Measurements from ENCODE around the gene OR52A1. TPM values are rescaled to one million over a fixed set of nuclear protein-coding genes. Genes with fewer than 3 reads are reported as not detected.

OR52A1 gene
- total RNA-seq, 3 donors from 2014 or later (not counting 1 experiment from before 2014, with no cell fraction given), result not detected

GRCh38 chr11:5136261-5136660 is 18.3 kb downstream of the OR52A1 start:
- Mint-ChIP-seq H3K4me3 (no peak overlapping the region), H3K9me3 (no peaks in the 10 kb centered on the region), H3K27ac (no peak overlapping the region), H3K27me3 (ENCODE audit: low read depth in 2 of 2) (no peaks in the 10 kb centered on the region), H3K4me1 (no peaks in the 10 kb centered on the region), H3K36me3 (no peaks in the 10 kb centered on the region)
- Histone ChIP-seq H3K36me3 (ENCODE audit: control insufficient read depth, insufficient read depth, low read length) (no peaks in the 10 kb centered on the region), H3K27ac (ENCODE audit: low read length) (no peak overlapping the region), H3K4me1 (ENCODE audit: control insufficient read depth, insufficient read depth, low read length) (no peaks in the 10 kb centered on the region), H3K9me3 (ENCODE audit: control insufficient read depth, insufficient read depth, low read length) (no peaks in the 10 kb centered on the region), H3K27me3 (ENCODE audit: control insufficient read depth, insufficient read depth, low read length) (no peaks in the 10 kb centered on the region), H3K4me3 (ENCODE audit: low read length) (no peak overlapping the region)
- ATAC-seq, result no peak
- intact Hi-C loops (cut with micrococcal nuclease), result no loop called here
- DNase-seq, result no peak
- TF ChIP-seq CTCF (IDR thresholded peaks at IDR 0.05), result no peak

- Histone ChIP-seq H3K4me1 (ENCODE audit: control insufficient read depth, insufficient read depth, low read length) (no peaks in the 10 kb centered on the region), H3K27me3 (ENCODE audit: control insufficient read depth, insufficient read depth, low read length) (no peaks in the 10 kb centered on the region), H3K9me3 (ENCODE audit: control insufficient read depth, insufficient read depth, low read length) (no peaks in the 10 kb centered on the region), H3K27ac (ENCODE audit: low read length) (no peak overlapping the region), H3K36me3 (ENCODE audit: control insufficient read depth, insufficient read depth, low read length) (no peaks in the 10 kb centered on the region), H3K4me3 (ENCODE audit: low read length) (no peak overlapping the region)
- H3K4me1 Mint-ChIP-seq, result no peaks in the 10 kb centered on the region
- no peak overlapping the region for H3K27ac Mint-ChIP-seq
- no peak for TF ChIP-seq CTCF (IDR thresholded peaks at IDR 0.05)
- no peaks in the 10 kb centered on the region for H3K27me3 Mint-ChIP-seq (ENCODE audit: low read depth in 2 of 2)
- ATAC-seq (no peak), DNase-seq (no peak)
- H3K4me3 Mint-ChIP-seq, result no peak overlapping the region
- no peaks in the 10 kb centered on the region for H3K36me3 Mint-ChIP-seq
- intact Hi-C loops (cut with micrococcal nuclease), result no loop called here
- H3K9me3 Mint-ChIP-seq, result no peaks in the 10 kb centered on the region
- 87% methylated on average over 7 of the region's 8 CpGs for WGBS (ENCODE audit: insufficient coverage)
Observed at GRCh38 chr11:5131584-5132335, 22.8 kb downstream of the OR52A1 start.

- Histone ChIP-seq H3K4me3 (ENCODE audit: low read length) (no peak overlapping the region), H3K4me1 (ENCODE audit: control insufficient read depth, insufficient read depth, low read length) (no peaks in the 10 kb centered on the region), H3K36me3 (ENCODE audit: control insufficient read depth, insufficient read depth, low read length) (no peaks in the 10 kb centered on the region), H3K27me3 (ENCODE audit: control insufficient read depth, insufficient read depth, low read length) (no peaks in the 10 kb centered on the region), H3K27ac (ENCODE audit: low read length) (no peak overlapping the region), H3K9me3 (ENCODE audit: control insufficient read depth, insufficient read depth, low read length) (no peaks in the 10 kb centered on the region)
- no peak overlapping the region for H3K27ac Mint-ChIP-seq
- intact Hi-C loops (cut with micrococcal nuclease), result loop anchor here (10.0 kb wide), 1 partner anchor 765 kb away; the partner anchor contains the start of gene OR52E5
- H3K36me3 Mint-ChIP-seq, result no peaks in the 10 kb centered on the region
- no peak overlapping the region for H3K4me3 Mint-ChIP-seq
- no peaks in the 10 kb centered on the region for H3K9me3 Mint-ChIP-seq
- DNase-seq (no peak), ATAC-seq (no peak)
- WGBS (ENCODE audit: insufficient coverage), result 67% methylated on average over 2 of the region's 2 CpGs
- no peaks in the 10 kb centered on the region for H3K4me1 Mint-ChIP-seq
- peaks cover 0 to 6% of the 10 kb centered on the region in 2 donors for H3K27me3 Mint-ChIP-seq (ENCODE audit: low read depth in 2 of 2)
- no peak for TF ChIP-seq CTCF (IDR thresholded peaks at IDR 0.05)
Observed at GRCh38 chr11:5129457-5129877, 25.1 kb downstream of the OR52A1 start.

All from natural killer cell (primary cell).